ENCODE measurements around the gene HAS3. TPM values are rescaled to one million over a fixed set of nuclear protein-coding genes. Genes with fewer than 3 reads are reported as not detected.
A peak's percentile ranks its signal among the peaks of the same experiment; 100 is the strongest.
"Not testable (repeated sequence)": the region's sequence is repeated elsewhere in the genome, so short reads cannot be mapped to it uniquely, and the experiment has no call there.

Gene HAS3
- total RNA-seq = 10 to 100 TPM in 2 of 3 donors, 1 to 10 TPM in 1; 4.6 to 19.4 (median 15.0) TPM
- long read RNA-seq, donor 1, partial matches to known transcripts = 0 of 1 reads
- long read RNA-seq, donor 1, other reads (novel, unspliced or antisense) = 1 of 1 reads
- long read RNA-seq, donor 2, partial matches to known transcripts = 0 of 1 reads
- long read RNA-seq, donor 2, other reads (novel, unspliced or antisense) = 1 of 1 reads

GRCh38 chr16:69105501-69106361 lies at the start of gene HAS3:
HAS3 (plus strand) TSS chr16:69105653; CDS start chr16:69109396, 3,743 bp downstream.
- Histone ChIP-seq H3K4me1 (ENCODE audit: low read depth) (peaks cover 24% of the 10 kb centered on the region), H3K9me3 (no peaks in the 10 kb centered on the region), H3K36me3 (ENCODE audit: low read depth) (no peaks in the 10 kb centered on the region), H3K4me3 (peak within 1 kb of the TSS; percentile 12)
- DNase-seq = peak in 2 of 3 donors; percentile 77 to 84
- no peak for TF ChIP-seq CTCF (IDR thresholded peaks at IDR 0.05)
- peak; percentile 84 for ATAC-seq
- intact Hi-C loops (cut with DNase I, micrococcal nuclease) = no loop called here

- no peak for DNase-seq
- Histone ChIP-seq H3K4me1 (ENCODE audit: low read depth) (no peaks in the 10 kb centered on the region), H3K36me3 (ENCODE audit: low read depth) (no peaks in the 10 kb centered on the region), H3K9me3 (no peaks in the 10 kb centered on the region), H3K4me3 (no peak overlapping the region)
- TF ChIP-seq CTCF (IDR thresholded peaks at IDR 0.05) = no peak
- no peak for ATAC-seq
- intact Hi-C loops (cut with DNase I, micrococcal nuclease) = no loop called here
Observed at GRCh38 chr16:69055980-69056379, 49.5 kb upstream of the HAS3 start.

- H3K4me1 ChIP-seq (ENCODE audit: low read depth) = no peaks in the 10 kb centered on the region
- ATAC-seq (no peak), DNase-seq (no peak)
- no peaks in the 10 kb centered on the region for H3K9me3 ChIP-seq
- intact Hi-C loops (cut with DNase I, micrococcal nuclease) = no loop called here
- TF ChIP-seq CTCF (IDR thresholded peaks at IDR 0.05) = no peak
- no peak overlapping the region for H3K4me3 ChIP-seq
- no peaks in the 10 kb centered on the region for H3K36me3 ChIP-seq (ENCODE audit: low read depth)
Observed at GRCh38 chr16:69056421-69056820, 49.0 kb upstream of the HAS3 start.

- H3K4me3 ChIP-seq = no peak overlapping the region
- no peaks in the 10 kb centered on the region for H3K36me3 ChIP-seq (ENCODE audit: low read depth)
- DNase-seq (peak in 1 of 3 donors; percentile 12), ATAC-seq (no peak)
- no peaks in the 10 kb centered on the region for H3K9me3 ChIP-seq
- intact Hi-C loops (cut with DNase I, micrococcal nuclease) = no loop called here
- no peak for TF ChIP-seq CTCF (IDR thresholded peaks at IDR 0.05)
- H3K4me1 ChIP-seq (ENCODE audit: low read depth) = no peaks in the 10 kb centered on the region
Observed at GRCh38 chr16:69057400-69058378, 47.8 kb upstream of the HAS3 start.

GRCh38 chr16:69063491-69063890 lies 42.0 kb upstream of the HAS3 start:
- H3K36me3 ChIP-seq (ENCODE audit: low read depth); ATAC-seq; H3K4me3 ChIP-seq; DNase-seq; H3K4me1 ChIP-seq (ENCODE audit: low read depth); intact Hi-C loops (cut with DNase I, micrococcal nuclease); H3K9me3 ChIP-seq: not testable (repeated sequence)
